GM12891 (cell line): ENCODE data around the gene CADM2.

Source experiments
- POLR2A ChIP-seq: IDR thresholded peaks from 2 replicates; pipeline ENCODE4 v1.6.1; 2011; ENCODE audit warnings: low read depth, low read length, control low read depth
- POLR2AphosphoS5 ChIP-seq: IDR thresholded peaks from 2 replicates; pipeline ENCODE4 v1.6.1; 2011; ENCODE audit warnings: low read depth, low read length, control low read depth
- POU2F2 ChIP-seq: IDR thresholded peaks from 2 replicates; pipeline ENCODE4 v1.6.1; 2011; ENCODE audit warnings: low read depth, mild to moderate bottlenecking, control low read depth, low read length, moderate library complexity
- SPI1 ChIP-seq: IDR thresholded peaks from 2 replicates; pipeline ENCODE4 v1.6.1; 2011; ENCODE audit warnings: low read depth, low read length, control low read depth
- TAF1 ChIP-seq: IDR thresholded peaks from 2 replicates; pipeline ENCODE4 v1.6.1; 2011; ENCODE audit warnings: low read depth, low read length, control low read depth

GRCh38 chr3:85270488-85270887 lies 311.7 kb downstream of the CADM2 start:
- TF ChIP-seq POLR2AphosphoS5 (no peak), POLR2A (no peak), TAF1 (no peak), SPI1 (no peak), POU2F2 (no peak)
